KOPT-K1 (cell line): ENCODE data around the gene CDH11.

Experiments used
- H3K27ac ChIP-seq: fragments of 200-600 bp; sonication (generic); 2 replicates; pipeline ENCODE4 v1.5.1; 2016; ENCODE audit warnings: antibody characterized with exemption, mild to moderate bottlenecking, low read depth, low read length; ENCODE audit not compliant: poor library complexity, severe bottlenecking
- H3K36me3 ChIP-seq: fragments of 200-600 bp; sonication (generic); 2 replicates; pipeline ENCODE4 v1.5.1; 2017; ENCODE audit warnings: antibody characterized with exemption, mild to moderate bottlenecking, low read length, moderate library complexity; ENCODE audit not compliant: insufficient read depth
- H3K9me3 ChIP-seq: fragments of 200-600 bp; sonication (generic); 2 replicates; pipeline ENCODE4 v1.5.1; 2017; ENCODE audit warnings: antibody characterized with exemption, low read length, mild to moderate bottlenecking; ENCODE audit not compliant: insufficient read depth, poor library complexity, severe bottlenecking

CDH11 gene

DNA sequence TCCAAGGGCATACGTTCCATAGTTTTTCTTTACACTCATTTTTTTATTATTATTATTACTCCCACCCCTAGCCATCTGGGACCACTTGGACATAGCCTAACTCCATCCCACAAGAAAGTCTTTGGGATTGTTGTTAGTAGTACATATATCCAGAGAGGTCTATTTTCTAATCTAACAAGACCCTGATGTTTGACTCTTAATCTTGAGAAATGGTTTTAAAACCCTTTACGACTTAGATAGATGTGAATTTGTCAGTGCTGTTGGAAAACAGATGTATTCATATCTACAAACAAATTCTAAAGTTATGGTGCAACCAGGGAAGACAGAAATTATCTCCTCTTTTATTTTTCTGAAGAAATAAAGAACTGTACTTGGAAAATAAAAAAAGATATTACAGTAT, 197.8 kb downstream of the CDH11 start:
- peaks cover 11% of the 10 kb centered on the region for H3K9me3 ChIP-seq

DNA sequence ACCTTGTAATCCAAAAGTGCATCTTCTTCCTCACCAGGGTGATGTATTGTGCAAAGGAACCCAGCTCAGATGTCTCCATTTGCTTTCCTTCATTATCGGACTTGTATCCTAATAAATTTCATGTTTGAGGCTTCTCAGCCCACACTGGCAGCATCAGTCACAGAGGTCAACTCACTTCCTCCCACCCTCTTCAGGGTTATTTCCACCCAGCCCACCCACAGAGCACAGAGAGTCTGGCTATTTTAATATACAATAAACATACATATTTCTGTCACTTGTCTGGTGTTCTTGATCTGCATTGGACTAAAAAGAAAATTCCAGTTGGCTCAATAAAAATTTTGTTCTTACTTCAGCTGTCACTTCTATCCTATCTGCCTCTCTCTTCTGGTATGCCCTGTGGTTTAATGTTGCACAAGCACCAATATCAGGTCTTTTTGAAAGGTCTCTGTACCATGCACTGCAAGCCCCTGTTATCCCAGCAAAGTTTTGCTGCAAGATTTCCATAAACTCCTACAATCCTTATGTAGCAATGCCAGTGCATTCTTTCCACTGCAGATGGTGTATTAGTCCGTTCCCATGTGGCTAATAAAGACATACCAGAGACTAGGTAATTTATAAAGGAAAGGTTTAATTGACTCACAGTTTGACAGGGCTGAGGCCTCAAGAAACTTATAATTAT, 201.8 kb downstream of the CDH11 start:
- H3K27ac ChIP-seq = no peak overlapping the region
- no peaks in the 10 kb centered on the region for H3K9me3 ChIP-seq
- H3K36me3 ChIP-seq = no peaks in the 10 kb centered on the region

More for the DNA sequence above, 197.8 kb downstream of the CDH11 start:
- H3K27ac ChIP-seq = no peak overlapping the region
- H3K36me3 ChIP-seq = no peaks in the 10 kb centered on the region

DNA sequence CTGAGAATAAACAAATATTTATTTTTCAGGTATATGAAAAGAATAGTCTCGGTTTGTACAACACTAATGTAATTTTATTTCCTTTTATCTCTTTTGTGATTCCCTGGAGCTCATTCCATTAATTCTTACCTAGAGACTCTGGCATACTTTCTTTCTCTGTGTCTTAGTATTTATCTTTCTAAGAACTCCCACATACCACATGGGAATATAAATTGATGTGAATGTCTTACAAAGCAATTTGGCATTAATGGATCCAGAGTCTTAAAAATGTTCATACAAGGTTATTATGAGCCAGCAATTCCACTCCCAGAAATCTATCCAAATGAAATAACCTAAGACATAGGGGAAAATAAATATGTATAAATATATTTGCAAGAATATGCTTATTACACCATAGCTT, 202.7 kb downstream of the CDH11 start:
- no peak overlapping the region for H3K27ac ChIP-seq
- no peaks in the 10 kb centered on the region for H3K9me3 ChIP-seq

DNA sequence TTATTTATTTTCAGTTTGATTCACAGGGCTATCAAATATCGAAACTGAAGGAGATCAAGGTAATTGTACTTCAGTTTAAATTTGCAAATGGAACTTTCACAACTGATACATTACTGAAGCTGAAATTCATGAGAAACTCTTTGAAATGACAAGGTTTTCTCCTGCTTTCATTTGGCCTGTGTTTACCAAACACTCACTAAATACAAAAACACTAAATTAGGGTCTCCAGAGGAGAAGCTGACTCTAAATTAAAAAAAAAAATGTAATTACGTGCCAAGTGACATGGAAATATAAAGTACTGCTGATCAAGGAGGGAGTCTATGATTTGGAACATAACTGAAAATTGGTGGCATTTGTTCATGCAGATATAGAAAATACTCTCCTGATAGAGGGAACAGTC, 205.8 kb downstream of the CDH11 start:
- Histone ChIP-seq H3K36me3 (no peaks in the 10 kb centered on the region), H3K27ac (no peak overlapping the region), H3K9me3 (no peaks in the 10 kb centered on the region)

More for the DNA sequence above, 202.7 kb downstream of the CDH11 start:
- no peaks in the 10 kb centered on the region for H3K36me3 ChIP-seq

DNA sequence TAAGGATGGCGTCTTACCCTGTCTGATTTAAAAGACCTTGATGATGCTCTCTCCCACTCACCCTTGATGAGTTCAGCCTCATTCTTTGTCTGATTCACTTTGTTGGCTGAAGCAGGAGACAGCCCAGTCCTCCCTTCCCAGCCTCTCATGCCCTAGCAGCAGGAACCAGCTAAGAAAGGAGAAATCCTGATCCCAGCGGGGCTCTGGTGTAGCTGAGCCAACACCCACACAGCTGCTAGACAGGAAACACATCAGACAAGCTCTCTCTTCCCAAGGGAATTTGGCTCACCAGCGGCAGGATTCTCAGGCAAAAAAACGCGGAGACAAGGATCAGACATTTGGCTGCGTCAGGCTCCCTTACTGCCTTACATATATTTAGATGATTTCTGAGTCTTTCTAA, 211.5 kb downstream of the CDH11 start:
- Histone ChIP-seq H3K36me3 (no peaks in the 10 kb centered on the region), H3K9me3 (no peaks in the 10 kb centered on the region), H3K27ac (no peak overlapping the region)

DNA sequence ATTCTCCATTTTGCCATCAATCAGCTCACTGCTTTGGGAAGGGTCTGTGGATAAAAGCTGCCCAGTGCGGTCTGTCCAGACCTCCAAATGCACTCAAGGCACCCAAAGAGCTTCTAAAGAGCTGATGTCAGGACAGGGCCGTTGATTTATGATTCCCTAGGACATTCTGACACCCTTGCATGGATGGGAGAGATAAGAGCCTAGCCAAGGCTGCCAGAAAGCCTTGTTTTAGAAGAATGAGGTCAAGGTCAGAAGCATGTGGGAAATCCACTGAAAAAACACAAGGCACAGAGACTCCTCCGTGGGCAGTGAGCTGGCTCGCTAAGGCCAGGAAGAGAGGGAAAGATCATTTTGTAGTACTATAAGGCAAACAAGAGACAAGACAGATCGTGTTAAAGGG, 214.0 kb downstream of the CDH11 start:
- H3K36me3 ChIP-seq = no peaks in the 10 kb centered on the region
- H3K27ac ChIP-seq = no peak overlapping the region
- H3K9me3 ChIP-seq = no peaks in the 10 kb centered on the region

DNA sequence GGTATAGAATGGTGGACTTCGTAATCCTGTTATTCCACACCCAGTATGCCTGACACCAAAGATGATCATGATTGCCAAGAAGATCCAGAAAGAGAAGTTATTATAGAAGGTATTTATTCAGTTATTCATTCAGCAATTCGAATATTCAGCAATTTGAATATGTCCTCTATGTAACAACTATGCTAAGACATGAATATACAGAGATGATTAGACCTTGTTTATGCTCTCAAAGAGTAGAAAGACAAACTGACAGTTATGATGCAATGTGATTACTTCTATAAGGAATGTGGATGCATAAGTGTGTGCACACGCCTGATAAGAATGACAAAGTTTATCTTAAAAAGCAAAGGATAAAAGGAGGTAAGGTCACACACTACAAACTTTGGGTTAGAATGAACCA, 218.1 kb downstream of the CDH11 start:
- Histone ChIP-seq H3K9me3 (no peaks in the 10 kb centered on the region), H3K27ac (no peak overlapping the region), H3K36me3 (no peaks in the 10 kb centered on the region)

DNA sequence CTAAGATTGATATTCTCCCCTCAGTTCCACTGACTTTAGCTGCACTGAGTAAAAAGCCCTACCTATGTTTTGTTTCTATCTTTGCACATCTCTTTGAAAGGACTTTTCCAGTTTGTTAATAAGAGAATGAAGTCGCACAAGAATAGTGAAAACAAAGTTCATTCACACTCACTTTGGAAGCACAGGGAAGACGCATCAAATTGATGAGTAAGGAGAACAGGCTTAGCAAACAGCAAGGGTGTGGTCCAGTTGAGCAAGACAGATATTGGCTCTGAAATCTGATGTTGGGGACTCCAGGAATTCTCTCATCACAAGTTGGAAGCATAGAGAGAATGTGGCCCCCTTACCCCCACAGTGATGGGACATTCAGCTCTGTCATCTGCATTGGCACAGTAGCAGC, 221.3 kb downstream of the CDH11 start:
- Histone ChIP-seq H3K9me3 (no peaks in the 10 kb centered on the region), H3K36me3 (no peaks in the 10 kb centered on the region), H3K27ac (no peak overlapping the region)

DNA sequence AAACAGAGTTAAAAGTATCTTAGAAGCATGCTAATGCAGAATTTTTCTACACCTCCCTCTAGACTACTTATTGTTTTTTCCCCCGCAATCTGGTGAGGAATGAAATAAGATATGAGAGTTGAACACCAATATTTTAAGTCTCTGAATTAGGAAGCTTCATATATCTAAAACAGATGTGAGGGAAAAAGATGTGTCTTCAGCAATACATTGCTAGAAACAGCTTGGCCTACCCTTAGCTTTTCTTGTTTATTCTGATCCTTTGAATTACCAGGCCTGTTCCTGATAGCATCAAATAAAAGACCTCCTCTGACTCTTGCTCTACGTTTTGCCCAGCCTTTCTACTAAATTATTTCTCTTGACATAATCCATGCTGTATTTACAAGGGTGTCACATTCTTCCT, 221.8 kb downstream of the CDH11 start:
- Histone ChIP-seq H3K27ac (no peak overlapping the region), H3K36me3 (no peaks in the 10 kb centered on the region), H3K9me3 (no peaks in the 10 kb centered on the region)

DNA sequence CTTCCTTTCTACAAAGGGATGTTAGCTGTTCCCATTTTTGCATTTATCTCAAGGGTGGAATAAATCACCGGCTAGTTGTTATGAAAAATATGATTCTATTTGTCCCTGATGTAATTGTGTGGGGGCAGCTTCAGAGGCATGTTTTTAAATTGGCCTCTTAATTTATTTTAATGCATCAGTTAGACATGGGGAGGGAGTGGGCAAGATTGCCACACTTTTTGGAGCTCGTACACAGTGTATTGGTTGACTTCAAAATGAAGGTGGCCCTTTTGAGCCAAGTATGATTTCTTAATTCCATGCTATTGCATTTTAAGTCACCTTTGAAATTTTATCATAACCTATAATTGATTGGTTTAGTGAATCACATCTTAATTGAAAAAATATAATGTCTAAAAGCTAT, 223.7 kb downstream of the CDH11 start:
- Histone ChIP-seq H3K9me3 (no peaks in the 10 kb centered on the region), H3K36me3 (no peaks in the 10 kb centered on the region), H3K27ac (no peak overlapping the region)
